ENCODE results near the gene PDZRN3.

The PDZRN3 gene

DNA sequence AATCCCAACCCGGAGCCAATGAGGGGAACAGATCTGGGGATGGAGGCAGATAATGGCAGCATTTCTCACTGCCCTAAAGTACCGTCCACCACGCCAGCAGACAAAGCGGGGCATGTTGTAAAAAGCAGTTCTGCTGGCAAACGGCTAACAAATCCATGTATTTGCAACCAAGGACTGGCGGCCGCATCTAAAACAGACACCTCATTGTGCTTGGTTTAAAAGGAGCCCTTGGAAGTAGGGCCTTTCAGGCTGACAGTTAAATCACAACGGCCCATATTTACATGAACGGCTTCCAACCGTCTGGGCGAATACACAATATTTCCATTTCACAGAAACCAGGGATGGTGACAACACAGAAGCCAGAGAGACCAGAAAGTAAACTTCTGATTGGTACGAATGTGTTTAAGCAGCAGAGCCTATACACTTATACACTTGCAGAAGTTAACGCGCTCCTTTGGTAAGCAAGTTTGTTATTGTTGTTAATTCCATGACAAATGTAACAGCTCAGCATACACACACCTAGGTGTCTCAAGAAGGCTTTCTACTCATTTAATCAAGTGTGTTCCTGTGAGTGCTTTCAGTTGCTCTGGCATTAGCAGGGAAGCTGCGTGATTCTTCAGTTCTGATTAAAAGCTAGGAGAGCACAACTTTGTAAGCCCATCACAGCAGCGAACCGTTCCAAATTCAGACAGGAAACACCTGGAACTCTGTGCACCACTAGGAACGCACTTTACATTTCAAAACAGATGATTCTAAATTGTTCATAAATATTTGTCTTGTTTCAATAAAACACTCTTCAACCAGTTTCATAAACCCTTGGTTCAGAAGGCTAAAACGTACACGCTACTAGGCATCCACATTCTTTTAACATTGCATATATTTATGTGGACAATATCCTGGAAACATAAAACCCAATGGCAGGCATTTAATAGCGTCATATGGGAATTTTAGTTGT, 112.9 kb downstream of the PDZRN3 start:
- no peak for DNase-seq

DNA sequence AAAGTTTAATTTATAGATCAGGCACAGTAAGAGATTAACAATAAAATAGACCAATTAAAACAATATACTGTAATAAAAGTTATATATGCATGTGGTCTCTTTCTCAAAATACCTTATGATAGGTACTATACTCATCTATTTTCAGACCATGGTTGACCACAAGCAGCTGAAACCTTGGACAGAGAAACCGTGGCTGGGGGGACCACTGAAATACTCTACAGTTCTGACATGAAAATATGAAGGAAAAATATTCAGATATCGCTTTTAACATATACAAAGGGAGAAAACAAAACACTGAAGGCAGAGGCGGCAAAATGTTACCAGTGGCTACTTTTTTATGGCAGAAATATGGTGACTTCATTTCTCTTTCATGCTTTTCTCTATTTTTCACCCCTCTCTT, 114.0 kb downstream of the PDZRN3 start:
- DNase-seq, result no peak

DNA sequence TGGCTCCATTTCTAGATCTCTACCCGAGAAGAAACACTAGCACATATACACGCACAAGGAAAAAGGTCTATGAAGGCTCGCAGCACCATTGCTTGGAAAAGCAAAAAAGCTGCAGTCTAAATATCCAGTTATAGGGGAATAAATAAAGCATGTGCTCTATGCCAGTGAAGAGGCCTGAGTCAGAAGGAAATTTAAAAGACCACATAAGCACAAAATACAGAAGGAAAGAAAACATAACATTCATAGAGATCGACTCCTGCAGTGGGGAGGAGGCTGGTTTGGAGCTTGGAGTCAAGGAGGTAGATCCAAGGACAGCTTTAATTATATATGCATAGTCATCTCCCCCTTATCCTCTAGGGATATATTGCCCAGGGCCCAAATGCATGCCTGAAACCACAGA, 114.4 kb downstream of the PDZRN3 start:
- no peak for DNase-seq

DNA sequence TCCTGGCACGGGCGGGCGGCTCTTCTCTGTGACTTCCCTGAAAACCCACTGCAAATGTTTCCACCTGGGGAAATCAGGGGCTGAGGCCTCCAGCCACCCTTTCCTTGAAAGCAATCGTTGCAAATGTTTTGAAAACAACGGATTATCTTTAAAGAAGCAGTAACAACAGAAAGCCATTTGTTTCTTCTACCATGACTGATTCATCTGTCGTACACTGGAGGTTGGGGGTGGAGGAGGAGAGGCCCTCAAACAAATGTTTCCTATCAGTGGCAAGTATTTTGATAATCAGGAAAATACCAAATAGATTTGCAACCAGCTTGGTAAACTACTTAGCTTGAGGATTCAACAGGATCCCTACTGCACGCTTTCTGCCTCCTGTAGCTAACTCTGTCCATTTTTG, 114.9 kb downstream of the PDZRN3 start:
- DNase-seq, result no peak

DNA sequence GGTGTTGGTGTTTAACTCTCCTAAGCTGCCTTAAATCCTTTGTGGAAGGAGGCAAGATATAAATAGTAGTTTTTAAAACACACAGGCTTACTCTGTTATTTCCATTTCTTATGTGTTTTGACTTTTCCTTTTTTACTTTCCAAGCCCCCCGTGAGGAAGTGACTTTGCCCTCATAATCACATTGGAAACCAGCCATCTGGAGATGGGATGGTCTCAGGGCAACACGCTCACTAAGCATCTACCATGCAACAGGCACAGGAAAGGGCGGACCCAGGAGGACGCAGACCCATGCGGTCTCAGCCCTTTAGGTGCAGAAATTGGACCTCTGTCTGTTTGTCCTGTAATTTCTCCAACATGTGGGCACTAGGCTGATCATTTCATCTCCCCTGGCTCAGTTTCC, 115.7 kb downstream of the PDZRN3 start:
- no peak for DNase-seq

DNA sequence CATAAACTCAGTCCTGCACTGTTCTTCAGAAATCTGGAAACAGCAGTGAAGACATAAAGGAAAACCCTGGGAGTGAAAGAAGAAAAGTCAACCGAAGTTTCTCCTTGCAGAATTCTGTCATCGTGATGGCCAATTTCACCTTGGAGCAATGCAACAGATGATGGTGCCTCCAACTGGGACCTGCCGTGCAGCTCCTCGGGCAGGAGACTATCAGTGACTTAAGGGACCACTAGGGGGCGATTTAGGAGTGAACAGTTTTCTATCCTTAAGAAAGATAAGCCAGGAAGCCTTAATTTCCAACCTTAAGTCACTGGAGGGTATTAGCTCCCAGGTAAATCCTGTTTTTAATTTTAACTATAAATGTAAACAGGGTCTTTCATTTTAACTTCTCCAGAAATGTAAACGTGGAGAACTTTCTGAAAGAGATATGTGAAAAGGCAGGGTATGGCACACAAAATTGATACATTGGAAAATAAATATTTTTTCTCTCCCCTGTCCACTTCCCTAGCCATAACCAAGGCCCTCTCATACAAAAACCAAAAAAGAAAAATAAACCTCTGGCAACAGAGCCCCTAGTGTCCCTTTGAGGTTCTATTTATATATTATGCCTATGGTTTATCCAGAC, 116.3 kb downstream of the PDZRN3 start:
- DNase-seq, result peak; percentile 43

DNA sequence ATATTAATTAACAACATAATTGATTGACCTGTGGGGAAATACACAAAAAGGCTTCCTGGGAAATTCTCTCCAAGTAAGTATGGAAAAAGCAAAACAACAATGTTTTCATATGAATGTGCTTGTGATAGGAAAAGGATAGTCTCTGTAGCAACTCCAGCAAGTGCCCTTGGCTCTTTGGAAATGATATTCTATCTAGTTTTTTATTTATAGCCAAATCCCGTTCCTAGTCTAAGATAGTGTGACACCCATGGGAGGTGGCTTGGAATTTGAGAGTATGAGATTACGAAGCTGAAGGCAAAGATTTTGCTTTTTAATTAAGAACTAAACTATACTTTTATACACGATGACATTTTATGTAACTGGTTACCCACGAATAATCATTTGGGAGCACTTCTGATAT, 119.9 kb downstream of the PDZRN3 start:
- no peak for DNase-seq

DNA sequence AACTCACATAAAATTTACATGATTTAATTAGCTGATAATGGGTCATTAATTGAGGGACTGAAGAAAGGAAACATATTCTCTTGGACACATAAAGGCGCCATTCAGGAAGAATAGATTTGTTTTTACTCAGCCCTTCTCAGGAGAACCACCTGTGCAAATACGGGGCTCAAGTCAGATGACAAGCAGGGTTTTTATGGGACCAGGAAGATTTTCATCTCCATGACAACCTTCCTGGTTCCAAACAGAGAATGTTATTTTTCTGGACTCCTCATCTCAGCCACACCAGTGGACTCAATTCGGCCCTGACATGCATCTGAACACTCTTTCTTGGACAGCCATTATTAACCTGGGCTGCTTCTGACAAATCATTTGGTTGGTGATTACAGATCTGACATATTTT, 120.5 kb downstream of the PDZRN3 start:
- peak; percentile 73 for DNase-seq

DNA sequence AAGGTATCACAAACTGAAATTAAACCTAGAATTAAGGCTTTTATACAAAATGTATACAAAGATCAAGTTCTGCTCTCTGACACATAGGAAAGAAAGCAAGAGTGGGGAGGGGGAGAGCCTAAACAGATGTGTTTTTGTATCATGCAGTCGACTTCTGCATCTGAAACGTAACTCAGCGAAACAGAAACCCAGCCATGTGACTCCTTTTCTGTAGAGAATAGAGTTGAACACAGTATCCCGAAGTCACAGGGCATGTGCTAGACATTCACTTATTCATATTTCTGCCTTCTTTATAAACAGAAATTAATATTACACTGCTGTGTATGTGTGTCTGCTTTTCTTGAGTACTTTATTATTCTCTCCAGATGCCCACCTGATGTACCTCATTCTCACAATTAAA, 121.0 kb downstream of the PDZRN3 start:
- no peak for DNase-seq

DNA sequence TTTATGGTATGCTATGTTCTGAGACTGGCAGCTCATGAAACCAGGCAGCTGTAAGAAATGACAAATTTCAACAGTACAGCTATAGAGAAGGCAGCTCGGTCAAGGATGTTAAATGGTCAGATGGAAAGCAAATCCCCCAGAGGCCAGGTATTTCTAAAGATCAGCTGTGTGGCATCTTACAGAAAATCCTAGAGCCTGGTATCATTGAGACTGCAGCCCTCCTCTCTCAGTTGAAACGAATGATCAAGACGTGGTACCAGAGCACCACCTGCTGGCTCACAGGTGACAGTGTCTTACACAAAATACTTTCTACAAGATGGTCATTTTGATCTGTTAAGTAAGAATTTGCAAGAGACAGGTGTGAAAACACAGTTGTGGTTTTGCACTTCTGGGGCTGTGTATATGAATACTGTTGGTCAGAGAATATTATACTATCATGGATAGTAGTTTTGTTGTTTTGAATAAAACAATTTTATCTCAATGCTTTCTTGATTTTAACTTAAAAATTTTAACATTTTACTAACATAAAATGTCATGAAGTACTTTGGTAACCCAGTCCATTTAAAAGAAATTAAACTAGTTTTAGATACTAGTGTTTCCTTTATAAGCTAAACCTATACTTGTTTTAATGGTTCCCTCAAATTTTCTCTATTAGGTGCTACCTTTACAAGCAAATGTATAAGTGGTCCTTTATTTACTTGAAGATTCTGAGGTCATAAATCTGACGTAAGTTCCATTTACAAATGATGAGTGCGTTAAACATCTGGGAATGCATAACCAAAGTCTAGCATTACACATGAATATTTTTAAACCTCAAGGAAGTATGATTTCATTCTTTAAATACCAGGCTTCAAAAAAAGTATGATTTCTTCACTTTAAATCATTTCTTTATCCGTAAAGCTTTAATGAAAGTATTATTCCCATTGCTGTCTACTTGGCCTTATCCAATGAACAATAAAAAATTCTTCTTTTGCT, 121.8 kb downstream of the PDZRN3 start:
- peak; percentile 84 for DNase-seq

DNA sequence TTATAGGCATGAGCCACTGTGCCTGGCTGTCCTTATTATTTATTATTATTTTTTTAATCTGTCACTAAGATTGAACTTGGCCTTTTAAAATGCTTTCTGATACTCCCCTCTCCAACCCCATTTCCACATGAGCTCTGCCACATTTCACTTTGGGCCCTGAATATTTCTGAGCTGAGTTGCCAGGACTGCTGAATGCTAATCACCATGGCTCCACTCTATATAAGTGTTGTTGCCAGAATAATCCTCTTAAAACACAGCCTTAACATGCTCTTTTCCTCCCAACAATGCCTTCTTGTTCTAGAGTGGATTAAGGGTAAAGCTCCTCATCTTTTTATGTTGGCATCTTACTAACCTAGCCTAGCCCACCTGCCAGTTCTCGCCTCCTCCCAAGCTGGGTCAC, 124.4 kb downstream of the PDZRN3 start:
- no peak for DNase-seq

DNA sequence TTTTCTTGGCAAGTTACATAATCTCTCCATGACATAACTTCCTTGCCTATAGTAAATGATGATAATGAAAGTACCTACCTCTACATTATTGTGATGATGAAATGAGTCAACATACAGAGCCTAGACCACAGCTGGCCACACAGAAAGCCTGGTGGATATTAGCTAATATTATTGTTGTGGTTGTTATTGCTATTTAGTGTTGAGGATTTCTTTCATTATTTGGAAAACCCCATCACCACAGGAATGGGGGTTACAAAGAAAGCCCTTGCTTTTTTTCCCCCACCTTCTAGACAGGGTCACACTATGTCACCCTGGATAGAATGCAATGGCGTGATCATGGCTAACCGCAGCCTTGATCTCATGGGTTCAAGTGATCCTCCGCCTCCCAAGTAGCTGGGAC, 125.0 kb downstream of the PDZRN3 start:
- DNase-seq, result no peak

DNA sequence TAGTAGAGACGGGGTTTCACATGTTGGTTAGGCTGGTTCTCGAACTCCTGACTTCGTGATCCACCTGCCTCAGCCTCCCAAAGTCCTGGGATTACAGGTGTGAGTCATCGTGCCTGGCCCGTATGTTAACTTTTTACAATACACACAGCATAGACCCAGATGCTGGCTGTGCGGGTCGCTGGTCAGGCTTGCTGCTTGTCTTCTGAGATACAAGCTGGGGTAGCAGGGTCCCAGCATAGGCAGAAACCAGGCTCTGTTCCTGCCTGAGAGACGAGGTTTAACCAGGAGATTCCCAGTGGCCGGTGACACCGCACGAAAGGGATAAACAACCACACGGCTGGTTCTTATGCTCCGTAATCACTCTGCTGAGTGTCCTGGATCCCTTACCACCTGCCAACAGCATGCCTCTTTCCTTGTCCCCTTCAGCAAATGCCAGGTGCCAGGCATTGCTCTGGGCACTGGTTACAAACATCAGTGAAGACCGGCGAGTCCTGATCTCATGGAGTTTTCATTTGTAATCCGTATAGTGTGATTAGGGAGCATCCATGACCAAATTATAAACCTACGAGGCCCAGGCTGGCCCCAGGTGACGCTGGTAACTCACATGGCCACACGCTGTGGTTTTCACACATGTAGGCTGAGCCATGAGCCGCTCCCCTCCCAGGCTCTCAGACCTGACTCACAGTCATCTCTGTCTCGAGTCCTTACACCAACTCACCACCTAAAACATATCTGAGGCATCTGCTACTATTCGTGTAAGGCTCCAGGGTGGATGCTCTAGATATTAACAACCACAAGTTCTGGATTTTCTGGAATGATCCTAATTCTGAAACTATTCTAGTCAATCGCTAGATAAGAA, 125.7 kb downstream of the PDZRN3 start:
- no peak for DNase-seq

DNA sequence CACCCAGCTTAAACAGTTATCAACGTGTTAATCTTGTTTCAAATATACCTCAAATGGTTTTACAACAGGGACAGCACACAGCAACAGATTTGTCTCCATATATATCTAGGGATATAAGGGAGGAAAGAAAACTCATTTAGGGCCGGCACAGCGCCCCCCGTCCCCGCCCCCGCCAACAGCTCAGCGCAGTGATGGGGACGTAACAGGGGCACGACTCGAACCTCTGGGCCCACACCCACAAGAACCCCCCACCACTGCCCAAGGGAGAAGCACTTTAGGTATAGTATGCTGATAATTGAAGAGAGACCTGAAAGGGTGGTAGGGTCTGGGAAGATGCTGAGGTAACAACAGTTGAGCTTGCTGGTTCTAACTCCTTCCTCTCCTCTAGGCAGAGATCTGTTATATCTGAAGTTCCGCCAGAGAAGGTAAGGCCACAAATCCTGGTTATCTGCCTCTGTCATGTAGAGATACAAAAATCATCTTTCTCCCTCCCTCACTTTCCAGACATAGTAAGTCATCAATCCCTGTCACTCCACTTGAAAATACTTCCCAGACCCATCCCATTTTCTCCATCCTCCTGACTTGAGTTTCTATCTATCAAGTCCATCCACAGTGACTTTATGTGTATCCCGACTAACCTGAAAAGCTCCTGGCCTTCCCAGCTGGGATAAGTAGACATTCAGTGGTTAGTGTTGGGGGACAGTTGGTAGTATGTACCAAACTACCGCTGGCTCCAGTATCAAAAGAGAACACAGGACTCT, 126.9 kb downstream of the PDZRN3 start:
- DNase-seq, result no peak

DNA sequence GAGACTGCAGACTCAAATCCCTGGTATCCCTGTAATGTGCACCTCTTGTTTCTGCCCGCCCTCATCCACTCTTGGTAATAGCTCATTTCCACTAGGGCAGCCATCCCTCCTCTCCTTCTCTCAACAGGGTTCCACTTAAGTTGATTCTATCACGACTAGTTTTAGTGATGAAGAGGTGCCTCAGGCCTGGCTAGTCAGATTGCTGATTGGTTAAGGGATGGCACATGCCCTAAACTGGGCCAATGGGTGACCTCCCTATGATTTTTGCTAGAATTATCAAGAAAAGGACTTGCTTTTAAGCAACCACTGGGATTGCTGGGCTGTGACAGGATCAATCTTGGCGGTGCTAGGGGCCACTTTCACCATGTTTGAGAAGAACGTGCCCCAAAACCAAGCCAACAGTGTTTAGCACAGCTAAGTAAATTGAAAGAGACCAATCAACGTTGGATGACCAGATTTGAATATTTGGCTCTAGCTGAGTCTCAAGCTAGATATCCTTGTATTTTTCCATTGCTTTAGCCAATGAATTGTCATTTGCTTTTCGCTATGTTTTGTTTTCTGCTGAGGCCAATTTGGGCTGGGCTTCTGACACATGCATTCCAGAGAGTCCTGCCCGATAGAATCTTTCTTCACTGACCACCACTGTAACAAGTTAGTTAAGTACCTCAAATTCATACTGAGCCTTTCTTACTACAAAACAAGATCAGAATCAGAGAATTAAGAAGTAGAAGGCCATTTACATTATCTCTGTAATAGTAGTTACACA, 131.0 kb downstream of the PDZRN3 start:
- no peak for DNase-seq

DNA sequence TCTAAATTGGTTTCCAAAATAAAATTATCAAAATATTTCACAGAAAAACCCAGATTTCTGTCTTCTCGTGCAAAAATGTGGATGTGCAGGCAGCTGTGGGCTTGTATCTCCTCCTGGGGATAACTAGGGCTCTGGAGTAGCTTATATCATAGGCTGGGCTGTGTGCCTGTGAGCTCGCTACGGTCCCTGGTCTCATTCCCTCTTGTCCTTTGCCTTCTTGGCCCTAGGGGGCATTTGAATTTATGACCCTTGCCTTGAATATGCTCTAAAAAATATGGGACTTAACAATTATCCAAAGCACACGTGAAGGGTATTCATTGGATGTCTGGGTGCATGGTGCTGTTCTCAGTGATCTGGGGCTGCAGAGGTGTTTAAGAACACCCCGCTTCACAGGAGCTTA, 132.6 kb downstream of the PDZRN3 start:
- DNase-seq, result no peak

DNA sequence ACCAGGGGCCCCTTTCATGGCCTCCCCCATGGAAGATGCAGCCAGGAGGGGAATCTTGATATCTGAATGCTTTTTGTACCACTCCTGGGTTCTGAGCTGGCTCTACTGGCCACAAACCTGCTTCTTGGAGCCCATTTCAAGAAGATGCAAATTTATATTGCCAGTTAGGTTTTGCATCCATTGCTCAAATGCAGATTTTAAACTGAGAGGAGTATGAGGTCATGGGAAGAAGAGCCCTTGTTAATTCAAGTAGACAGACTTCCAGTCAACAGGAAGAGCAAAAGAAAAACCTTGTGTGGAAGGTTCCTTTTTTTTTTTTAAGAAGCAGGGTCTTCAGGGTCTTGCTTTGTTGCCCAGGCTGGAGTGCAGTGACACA, 133.5 kb downstream of the PDZRN3 start:
- DNase-seq, result no peak

DNA sequence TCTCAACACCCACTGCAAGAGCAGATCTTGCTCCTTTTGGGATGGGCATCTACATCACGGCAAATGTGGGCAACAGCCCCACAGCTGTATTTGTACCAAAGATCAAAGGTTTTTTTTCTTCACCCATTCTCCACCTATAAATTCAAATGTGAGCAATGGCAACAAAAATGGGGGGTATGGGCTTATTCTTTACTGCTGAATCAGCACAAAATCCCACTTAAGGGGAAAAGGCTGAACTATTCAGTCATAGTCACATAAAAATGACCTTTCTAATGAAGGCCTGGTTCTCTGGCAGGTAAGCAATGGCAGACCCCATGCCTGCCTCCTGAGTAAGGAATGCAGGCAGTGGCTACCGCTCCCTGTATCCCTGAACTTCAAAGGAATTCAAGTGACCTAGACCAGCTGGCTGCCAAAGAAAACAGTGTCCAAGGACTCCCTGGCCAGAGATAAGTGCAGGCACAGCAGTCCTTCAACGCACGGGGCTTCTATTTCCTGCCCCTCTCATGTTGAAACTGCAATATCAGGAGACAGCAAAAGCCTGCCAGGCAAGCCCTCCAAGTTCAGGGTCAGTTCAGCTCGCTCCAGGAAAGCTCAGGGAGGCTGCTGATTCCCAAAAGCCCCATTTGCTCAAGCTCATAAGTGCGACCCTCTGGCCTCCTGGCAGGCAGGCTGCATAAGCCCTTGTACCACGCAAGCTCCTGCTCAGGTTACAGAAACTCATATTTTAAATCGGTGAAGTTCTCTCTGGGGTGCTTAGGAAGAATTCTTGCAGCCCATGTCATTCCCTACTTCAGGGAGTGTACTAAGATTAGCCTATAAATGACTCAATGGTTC, 134.1 kb downstream of the PDZRN3 start:
- no peak for DNase-seq

DNA sequence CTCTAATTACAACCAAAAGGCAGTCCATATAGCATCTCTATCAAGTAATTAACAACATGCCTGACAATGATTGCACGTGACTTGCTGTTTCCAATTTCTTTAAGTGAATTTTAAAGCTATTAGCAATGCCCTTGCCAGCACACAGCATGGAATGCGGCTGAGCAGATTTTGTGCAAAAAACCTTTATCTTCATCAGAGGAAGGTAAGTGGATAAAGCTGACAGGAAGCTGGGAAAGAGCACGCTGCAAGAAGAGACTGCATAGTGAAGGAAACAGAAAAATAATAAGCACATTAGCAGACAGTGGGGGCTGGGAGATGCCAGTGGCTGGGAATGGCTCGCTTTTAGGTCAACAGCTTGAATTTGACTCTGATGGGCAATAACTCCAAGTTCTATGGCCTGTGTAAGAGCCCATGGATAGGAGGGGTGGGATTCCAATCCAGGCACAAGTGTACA, 138.8 kb downstream of the PDZRN3 start:
- no peak for DNase-seq

All from SHP77 treated with DMSO at 0.1 percent for 48 hours (cell line).